GM18499 (cell line): ENCODE measurements around the gene UNC13A.

Source experiments
- ATAC-seq: cut with Tn5 transposase; IDR thresholded peaks from one replicate; pipeline ENCODE4 v1.9.1; 2021; ENCODE audit warnings: moderate number of reproducible peaks; ENCODE audit not compliant: insufficient read depth, unreplicated experiment

The UNC13A gene

DNA sequence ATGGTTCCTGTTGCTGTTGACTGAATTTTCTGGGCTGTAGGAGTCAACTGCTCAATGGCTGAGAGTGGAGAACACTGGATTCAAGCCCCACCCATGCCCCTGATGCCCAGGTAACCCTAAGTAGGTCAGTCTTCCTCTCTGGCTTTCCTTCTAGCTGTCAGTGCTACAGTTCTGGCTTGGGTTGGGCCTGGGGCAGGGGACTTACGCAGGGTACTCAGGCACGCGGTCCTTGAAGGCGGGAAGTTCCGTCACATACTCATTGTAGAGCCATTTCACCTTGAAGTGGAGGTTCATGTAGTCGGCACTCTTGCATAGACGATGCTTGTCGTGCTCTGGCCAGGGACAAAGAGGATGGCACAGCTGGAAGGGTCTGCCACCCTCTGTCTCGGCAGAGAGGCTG lies 55.6 kb downstream of the UNC13A start:
- no peak for ATAC-seq

DNA sequence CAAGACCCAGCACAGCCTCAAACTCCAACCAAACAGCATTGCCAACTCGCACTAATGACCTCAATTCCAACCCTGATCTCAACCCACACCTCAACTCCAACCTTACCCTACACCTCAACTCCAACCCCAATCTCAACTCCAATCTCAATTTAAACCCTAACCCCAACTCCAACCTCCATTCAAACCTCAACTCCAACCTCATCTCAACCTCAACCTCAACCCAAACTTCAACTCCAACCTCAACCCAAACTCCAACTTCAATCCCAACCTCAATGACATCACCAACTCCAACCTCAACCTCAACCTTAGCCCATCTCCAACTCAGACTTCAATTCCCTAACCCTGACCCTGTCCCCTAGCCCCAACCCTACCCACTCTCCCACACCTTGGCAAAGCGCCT lies 58.4 kb downstream of the UNC13A start:
- ATAC-seq = no peak

DNA sequence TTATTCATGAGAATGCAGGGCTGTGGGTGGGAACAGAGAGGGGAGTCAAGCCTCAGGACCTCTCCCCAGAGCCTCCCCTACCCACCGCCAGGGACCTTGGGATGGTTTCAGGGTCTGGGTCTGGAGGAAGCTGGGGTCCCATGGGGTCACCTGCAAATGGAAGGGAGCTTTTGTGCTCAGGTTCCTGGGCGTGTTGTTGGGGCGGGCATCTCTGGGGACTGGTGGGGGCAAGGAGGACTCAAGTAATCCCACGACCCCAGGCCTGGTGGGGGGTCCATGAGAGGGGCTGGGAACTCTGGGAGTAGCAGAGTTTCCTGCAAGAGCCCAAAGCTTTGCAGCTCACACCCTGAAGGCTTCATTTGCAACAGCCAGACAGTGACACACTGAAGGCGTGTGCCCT lies 60.2 kb downstream of the UNC13A start:
- ATAC-seq = no peak

DNA sequence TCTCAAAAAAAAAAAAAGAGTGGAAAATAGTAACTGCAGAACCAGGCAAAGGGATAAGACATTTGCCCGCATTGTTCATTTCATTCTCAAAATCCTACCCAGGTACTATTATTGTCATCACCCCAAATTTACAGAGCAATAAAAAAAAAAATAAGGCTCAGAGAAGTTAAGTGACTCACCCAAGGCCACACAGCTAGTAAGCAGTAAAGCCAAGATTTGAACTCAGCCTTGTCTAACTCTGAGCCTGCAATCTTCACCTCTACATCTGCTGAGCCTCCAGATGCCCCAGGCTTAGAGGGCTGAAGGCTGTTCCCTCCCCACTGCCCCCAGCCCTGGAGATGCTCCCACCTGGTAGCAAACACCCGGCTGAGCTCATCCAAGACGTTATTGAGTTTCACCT lies 61.0 kb downstream of the UNC13A start:
- ATAC-seq = no peak

DNA sequence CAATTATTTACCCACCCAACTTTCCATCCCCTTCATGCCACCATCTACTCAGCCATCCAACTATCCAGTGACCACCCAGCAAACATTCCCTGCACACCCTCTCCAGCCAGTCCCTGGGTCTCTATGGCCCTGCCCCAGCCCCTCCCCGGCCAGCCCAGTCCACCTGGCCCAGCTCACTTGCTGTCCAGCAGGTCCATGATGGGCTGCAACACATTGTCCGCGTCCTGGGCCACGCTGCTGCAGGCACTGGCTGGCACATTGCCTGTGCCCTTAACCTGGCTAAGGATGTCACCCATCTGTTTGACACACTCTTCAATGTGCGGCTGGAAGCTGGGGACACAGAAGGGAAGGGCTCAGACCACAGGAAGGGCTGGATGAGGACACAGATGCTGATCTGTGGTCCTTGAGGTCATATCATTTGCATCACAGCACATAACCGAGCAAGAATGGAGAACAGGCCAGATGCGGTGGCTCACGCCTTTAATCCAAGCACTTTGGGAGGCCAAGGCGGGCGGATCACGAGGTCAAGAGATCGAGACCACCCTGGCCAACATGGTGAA lies 61.6 kb downstream of the UNC13A start:
- ATAC-seq = no peak

DNA sequence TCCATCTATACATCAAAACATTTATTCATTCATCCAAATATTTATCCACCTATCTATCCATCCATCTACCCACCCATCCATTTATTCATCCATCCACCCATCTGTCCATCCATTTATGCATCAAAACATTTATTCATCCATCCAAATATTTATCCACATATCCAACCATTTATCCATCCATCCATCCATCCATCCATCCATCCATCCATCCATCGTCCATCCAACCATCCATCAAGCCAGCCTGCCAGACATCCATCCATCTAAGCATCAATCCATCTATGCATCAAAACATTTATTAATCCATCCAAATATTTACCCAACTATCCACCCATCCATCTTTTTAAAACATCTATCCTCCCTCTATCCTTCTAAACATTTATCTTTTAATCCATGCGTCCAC lies 62.2 kb downstream of the UNC13A start:
- no peak for ATAC-seq

DNA sequence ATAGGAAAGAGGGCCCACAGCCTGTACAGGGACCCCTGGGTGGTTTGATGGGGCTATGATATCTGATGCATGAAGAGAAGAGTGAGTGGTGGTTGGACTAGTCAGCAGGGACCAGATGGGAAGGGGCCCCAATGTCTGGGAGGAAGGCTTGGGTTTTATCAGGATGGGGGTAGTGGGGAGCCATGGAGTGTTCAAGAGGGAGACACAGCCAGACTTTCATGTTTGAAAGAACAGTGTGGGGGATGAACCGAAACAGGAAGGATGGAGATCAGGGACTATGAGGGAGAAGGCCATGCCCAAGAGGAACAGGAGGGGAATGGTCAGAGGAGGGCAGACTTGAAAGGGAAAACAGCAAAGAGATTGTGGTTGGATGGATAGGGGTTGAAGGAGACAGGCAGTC lies 63.1 kb downstream of the UNC13A start:
- no peak for ATAC-seq

DNA sequence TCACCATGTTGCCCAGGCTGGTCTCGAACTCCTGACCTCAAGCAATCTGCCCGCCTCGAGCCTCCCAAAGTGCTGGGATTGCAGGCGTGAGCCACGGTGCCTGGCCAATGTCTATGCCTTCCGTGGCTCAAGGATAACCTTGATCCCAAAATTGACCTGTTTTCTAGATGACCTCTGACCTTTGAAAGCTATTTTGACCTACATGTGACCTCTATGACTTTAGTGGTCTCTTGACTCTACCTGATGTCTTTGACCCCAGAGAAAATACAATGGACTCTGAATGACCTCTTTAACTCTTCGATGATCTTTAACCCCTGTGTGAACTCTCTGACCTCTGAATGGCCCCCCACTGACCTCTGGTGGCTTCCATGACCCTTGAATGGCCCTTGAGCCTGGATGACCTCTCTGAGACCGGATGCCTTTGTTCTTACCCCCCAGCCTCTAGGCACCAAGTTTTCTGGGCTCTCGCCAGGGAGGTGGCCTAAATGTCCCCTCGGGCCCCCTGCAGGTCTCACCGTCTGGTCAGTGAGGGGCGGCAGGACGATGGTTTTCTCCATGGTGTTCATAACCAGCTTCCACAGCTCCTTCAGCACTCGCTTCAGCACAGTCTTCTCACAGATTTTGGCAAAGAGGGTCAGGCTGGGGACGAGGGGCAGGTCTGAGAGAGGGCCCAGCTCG lies 63.7 kb downstream of the UNC13A start:
- ATAC-seq = no peak

DNA sequence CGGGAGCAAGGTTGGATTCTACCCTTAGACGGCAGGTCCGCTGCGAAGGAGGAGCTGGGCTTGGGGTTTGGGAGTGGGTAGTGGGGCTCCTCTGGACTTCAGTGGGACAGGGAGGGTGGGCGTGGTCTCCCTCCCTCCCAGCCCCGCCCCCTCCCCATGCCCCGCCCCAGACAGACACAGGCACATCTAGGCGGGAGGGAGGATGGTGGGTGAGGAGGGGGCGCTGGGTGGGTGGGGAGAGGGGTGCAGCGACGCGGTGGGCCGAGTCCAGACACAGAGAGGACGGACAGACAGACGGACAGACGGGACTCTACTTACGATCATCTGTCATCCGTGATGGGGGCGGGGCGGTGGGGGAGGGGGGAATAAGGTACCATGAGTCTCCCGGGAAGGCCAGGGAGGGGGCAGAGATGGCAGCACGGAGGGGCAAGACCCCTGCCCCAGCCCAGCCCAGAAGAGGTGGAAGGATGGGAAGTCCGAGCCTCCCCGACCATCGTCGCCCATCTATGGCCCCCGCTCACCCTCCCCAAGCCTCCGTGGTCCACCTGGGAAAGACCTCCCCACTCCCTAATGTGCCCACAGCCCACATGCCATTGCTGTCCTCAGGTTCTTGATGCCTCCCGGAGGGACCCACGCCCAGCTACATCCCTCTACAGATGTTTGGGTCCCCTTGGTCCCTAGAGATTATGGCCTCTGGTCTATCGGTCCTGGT lies 64.8 kb downstream of the UNC13A start:
- no peak for ATAC-seq

DNA sequence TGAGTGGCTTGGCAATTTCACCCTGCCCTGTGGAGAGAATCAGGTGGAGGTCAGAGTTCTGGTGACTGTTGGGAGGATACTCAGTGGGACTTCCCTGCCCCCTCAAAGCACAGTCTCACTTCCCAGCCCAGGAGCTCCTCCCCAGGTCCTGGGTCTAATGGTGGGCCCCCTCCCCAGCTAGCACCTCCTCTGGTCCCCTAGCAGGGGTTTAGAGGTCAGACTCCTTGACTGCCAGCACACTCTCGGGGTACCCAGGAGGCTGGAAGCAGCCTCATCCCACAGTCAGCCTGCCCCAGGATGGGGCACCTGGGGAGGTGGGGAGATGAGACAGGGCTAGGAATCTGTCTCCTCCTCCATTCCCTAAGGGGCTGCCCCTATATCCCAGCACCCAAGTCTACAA lies 67.5 kb downstream of the UNC13A start:
- ATAC-seq = no peak

DNA sequence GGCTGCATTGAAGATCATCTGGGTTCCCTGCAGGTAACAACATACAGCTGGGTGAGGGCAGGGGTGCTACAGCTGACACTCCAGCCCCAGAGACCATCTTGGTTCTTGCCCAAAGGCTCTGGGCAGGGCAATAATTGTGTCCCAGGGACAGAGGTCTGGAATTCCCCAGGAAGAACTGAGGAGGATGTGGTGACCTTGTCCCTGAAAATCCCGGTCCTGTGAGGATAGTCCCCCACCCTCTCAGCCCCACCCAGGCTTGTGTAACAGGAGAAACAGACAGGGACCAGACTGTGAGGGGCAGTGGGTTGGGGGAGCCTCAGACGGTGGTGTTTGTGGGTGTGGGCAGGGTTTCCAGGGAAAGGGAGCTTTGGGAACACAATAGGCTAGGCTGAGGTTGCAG lies 69.2 kb downstream of the UNC13A start:
- no peak for ATAC-seq

DNA sequence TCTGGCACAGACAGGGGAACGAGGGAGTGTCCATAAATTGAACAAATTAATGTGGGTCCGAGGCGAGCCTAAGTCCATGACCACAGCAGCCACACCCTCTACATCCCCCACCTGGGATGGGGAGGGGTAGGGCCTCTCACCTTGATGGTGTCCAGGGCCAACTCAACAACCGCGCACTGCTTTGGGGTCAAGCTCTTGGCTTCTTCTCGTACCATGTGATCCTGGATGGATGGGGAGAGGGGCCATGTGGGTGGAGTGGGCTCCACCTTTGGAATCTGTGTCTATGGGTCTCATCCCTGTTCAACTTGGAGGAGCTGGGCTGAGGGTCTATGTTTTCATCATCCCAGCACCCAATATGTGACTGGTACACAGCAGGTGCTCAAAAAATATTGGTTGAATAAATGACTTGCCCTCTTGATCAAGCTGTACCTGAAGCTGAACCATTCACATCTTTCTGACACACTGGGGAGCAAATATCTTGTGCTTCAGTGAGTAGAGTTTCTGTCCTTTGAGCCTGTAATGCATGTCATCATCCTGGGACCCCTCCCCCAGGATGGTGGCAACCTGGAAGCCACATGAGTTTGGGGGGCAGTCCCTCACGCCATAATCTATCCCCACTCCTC lies 69.8 kb downstream of the UNC13A start:
- no peak for ATAC-seq

DNA sequence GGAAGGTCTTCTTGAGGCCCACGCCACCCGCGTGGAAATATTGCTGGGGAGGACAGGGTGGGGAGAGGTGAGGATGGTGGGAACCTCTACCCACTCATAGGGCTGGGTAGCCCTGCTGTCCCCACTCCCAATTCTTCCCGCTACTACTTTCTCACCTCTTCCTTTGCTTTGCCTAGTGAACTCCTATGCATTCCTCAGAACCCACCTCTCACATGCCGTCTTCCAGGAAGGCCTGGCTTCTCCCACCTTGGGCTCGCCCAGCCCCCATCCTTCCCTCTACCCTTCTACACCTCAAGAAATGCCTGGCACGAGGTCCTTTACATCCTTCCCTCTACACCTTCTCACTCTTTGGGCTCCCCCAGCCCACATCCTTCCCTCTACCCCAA lies 70.4 kb downstream of the UNC13A start:
- ATAC-seq = no peak

DNA sequence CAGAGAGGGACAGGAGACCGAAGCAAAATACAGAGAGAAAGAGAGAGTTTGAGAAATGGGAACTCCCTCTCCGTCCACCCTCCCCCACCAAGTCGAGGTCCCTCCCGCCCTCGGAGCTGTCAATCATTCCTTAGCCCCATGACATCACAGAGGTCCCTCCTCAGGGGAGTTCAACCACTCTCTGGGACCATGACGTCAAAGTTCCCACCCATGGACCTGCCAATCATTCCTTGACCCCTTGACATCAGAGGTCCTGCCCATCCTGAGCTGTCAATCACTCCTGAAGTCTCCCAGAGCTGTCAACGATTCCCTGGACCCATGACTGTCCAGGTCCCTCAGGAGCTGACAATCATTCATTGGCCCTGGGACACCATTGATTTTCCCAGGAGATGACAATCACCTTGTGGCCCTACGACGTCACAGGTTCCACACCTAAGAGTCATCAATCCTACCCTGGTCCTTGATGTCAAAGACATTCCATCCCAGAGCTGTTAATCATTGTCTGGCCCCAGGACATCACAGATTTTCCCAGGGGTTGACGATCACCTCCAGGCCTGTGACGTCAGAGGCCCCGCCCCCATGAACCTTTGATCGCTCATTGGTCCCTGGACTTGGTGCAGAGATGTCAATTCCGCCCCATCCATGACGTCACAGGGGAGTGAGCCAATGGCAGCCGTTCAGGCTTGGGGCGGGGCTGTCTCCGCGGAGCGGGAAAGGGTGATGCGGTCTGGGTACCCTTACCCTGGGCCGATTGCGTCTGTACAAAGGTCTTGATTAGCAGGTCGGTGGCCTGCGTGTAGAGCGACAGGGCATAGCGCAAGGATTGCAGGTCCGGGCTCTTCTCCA lies 71.0 kb downstream of the UNC13A start:
- no peak for ATAC-seq

DNA sequence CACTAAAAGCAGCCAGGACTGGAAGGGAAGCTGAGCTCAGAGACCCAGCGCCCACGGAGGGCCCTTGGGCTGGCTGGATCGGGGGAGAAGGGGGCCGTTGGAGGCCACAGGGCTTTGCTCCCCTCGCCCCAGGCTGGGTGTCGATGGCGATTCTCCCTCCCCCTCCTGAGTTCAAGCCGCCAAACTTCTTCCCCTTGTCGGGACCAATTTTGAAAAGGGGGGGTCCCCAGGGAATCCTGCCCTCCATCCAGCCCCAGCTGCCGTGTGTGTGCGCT lies 71.5 kb downstream of the UNC13A start:
- ATAC-seq = no peak

DNA sequence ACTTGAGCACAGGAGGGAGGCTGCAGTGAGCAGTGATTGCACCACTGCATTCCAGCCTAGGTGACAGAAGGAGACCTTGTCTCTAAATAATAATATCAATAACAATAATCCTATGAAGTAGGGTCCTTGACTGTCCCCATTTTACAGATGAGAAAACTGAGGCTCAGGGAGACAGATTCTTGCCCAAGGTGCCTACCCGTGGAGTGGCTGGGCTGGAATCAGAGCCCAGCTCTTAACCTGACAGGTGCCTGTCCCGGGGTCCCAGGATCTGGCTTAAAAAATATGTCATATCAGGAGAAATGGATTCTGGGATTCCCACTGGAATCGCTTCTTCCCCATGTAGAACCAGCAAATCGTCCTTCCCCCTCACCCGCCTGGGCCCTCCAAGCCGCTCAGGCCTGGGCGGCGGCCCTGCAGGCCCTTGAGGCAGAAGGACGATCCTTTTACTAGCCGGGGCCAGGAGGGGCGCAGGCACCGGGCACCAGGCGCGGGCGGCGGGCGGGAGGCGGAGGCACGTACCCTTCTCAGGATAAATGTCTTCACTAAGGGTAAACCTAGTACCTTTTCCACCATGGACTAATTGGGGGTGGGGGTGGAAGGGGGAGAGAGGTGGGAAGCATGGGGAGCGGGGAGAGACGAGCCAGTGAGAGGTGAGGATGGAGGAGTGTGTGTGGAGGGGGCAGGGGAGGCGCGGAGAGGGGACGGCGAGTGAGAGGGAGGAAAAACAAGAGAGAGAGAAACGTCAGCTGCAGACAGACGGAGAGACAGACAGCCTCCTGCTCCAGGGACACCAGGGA lies 72.1 kb downstream of the UNC13A start:
- ATAC-seq = no peak

DNA sequence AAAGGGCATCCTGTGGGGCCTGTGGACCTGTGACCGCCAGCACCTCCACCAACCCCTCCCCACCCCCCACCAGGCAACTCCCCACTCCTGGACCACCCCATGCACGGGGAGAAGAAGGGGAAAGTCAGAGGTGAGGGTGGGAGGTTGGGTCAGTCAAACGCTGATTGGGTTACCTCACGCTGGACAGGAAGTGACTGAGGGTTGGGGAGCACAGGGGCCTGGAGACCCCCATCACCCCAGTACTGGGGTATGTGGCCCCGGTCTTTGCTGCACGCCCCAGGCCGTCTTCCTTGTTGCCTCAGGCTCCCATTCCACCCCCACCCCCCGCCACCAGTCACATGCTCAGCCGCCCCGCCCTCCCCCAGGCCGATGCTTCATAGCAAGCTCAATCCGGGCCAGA lies 73.7 kb downstream of the UNC13A start:
- no peak for ATAC-seq

DNA sequence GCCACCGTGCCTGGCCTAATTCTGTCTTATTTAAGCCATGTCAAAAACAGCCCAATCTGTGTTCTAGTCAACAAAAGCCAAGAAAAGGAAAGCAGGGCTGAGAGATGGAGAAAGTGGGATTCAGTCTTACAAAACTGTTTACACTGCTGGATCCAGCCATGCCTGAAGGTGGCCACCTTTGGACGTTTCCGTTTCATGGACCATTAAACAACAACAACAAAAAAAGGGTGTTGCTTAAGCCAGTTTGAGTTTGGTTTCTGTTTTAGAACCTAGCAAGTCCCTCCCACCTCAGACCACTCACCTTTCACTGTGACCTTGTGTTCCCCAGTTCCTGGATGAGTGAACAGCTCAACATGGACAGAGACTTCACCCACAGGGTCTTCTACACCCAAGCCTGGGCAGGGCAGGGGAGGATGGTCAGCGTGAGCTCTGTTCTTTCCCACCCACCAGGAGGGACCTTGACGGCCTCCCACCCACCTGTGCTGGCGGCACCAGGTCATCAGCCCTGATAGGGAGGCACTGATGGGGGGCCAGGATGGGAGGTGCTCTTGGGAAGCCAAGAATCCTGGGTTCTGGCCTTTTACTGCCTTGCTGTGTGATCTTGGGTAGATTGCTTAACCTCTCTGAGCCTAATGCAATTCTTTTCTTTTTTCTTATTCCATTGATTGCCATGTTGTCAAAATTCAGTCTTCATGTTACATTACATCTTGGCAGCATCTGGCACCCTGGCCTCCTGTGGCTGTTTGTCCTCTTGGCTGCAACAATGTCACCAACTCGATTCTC lies 76.5 kb downstream of the UNC13A start:
- ATAC-seq = no peak

DNA sequence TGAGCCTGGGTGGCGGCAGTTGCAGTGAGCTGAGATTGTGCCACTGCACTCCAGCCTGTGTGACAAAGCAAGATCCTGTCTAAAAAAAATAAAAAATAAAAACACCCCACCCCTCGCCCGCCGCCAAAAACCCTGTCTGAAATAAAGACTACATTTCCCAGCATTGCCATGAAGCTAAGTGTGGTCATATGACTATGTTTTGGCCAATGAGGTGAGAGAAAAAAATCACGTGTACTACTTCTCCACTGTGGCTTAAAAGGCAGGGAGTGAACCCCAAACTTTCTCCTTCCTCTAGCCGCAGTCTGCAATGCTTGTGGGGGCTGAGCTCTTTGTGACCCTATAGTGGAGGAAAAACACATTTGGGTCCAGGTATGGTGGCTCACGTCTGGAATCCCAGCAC lies 77.8 kb downstream of the UNC13A start:
- no peak for ATAC-seq
